ENCODE measurements around the gene SH3PXD2A. TPM values are rescaled to one million over a fixed set of nuclear protein-coding genes. Genes with fewer than 3 reads are reported as not detected.

Gene SH3PXD2A
- total and polyA plus RNA-seq, 3 donors from 2014 or later: 10.8 to 12.1 (median 12.0) TPM

GRCh38 chr10:103575416-103576075, 279.8 kb downstream of the SH3PXD2A start:
- H3K4me1 ChIP-seq: no peaks in the 10 kb centered on the region
- no peak for DNase-seq
- no peaks in the 10 kb centered on the region for H3K9me3 ChIP-seq
- H3K4me3 ChIP-seq: no peak overlapping the region
- TF ChIP-seq POLR2A (IDR thresholded peaks at IDR 0.05): no peak
- TF ChIP-seq CTCF (IDR thresholded peaks at IDR 0.05): no peak
- no peak overlapping the region for H3K27ac ChIP-seq
- no peaks in the 10 kb centered on the region for H3K36me3 ChIP-seq (ENCODE audit: low read depth, missing control alignments)
- 74% methylated on average over 6 of the region's 6 CpGs for WGBS, 2 donors
- no peaks in the 10 kb centered on the region for H3K27me3 ChIP-seq
- intact Hi-C loops (cut with DNase I; ENCODE audit: low total_unique reads): no loop called here

- H3K36me3 ChIP-seq (ENCODE audit: low read depth, missing control alignments): no peaks in the 10 kb centered on the region
- no peak for TF ChIP-seq CTCF (IDR thresholded peaks at IDR 0.05)
- no peaks in the 10 kb centered on the region for H3K27me3 ChIP-seq
- intact Hi-C loops (cut with DNase I; ENCODE audit: low total_unique reads): no loop called here
- H3K9me3 ChIP-seq: no peaks in the 10 kb centered on the region
- no peaks in the 10 kb centered on the region for H3K4me1 ChIP-seq
- no peak overlapping the region for H3K4me3 ChIP-seq
- DNase-seq: no peak
- no peak overlapping the region for H3K27ac ChIP-seq
- WGBS, 2 donors: 87 to 89% methylated on average over 16 of the region's 16 CpGs
Observed at GRCh38 chr10:103574097-103575061, 281.0 kb downstream of the SH3PXD2A start.

DNA sequence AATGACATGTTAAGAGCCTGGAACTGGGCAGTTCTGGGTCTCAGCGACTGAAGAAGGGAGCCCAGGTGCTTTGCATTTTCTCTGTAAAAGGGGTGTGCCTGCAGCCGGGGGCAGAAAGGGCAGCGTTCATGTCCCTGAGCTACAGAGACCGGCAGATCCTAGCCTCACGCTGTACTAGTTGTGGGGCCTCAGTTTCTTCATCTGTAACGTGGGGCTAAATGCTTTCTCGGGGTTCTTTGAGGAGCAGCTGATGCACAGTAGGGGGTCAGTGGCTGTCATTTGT, 282.2 kb downstream of the SH3PXD2A start:
- no peak for DNase-seq
- no peak for TF ChIP-seq CTCF (IDR thresholded peaks at IDR 0.05)
- TF ChIP-seq POLR2A (IDR thresholded peaks at IDR 0.05): no peak
- Histone ChIP-seq H3K4me3 (no peak overlapping the region), H3K4me1 (no peaks in the 10 kb centered on the region), H3K27ac (no peak overlapping the region), H3K9me3 (no peaks in the 10 kb centered on the region), H3K36me3 (ENCODE audit: low read depth, missing control alignments) (no peaks in the 10 kb centered on the region), H3K27me3 (no peaks in the 10 kb centered on the region)
- intact Hi-C loops (cut with DNase I; ENCODE audit: low total_unique reads): no loop called here
- 77 to 85% methylated on average over 7 of the region's 7 CpGs for WGBS, 2 donors

- no peaks in the 10 kb centered on the region for H3K27me3 ChIP-seq
- H3K36me3 ChIP-seq (ENCODE audit: low read depth, missing control alignments): no peaks in the 10 kb centered on the region
- DNase-seq: no peak
- WGBS, 2 donors: 88% methylated on average over 8 to 10 of the region's 10 CpGs
- no peaks in the 10 kb centered on the region for H3K4me1 ChIP-seq
- no peak overlapping the region for H3K4me3 ChIP-seq
- TF ChIP-seq CTCF (IDR thresholded peaks at IDR 0.05) (no peak), POLR2A (IDR thresholded peaks at IDR 0.05) (no peak)
- intact Hi-C loops (cut with DNase I; ENCODE audit: low total_unique reads): no loop called here
- no peak overlapping the region for H3K27ac ChIP-seq
- no peaks in the 10 kb centered on the region for H3K9me3 ChIP-seq
Observed at GRCh38 chr10:103572347-103573204, 282.8 kb downstream of the SH3PXD2A start.
